ENCODE data around the gene LRRC56. TPM values are rescaled to one million over a fixed set of nuclear protein-coding genes. Genes with fewer than 3 reads are reported as not detected.

LRRC56 gene
- total and polyA plus RNA-seq, 9 of the 15 experiments (the other 6 are each of a cell fraction or from before 2014, with no cell fraction given), result 0.03 to 4.5 (median 1.0) TPM; not detected in 1

DNA sequence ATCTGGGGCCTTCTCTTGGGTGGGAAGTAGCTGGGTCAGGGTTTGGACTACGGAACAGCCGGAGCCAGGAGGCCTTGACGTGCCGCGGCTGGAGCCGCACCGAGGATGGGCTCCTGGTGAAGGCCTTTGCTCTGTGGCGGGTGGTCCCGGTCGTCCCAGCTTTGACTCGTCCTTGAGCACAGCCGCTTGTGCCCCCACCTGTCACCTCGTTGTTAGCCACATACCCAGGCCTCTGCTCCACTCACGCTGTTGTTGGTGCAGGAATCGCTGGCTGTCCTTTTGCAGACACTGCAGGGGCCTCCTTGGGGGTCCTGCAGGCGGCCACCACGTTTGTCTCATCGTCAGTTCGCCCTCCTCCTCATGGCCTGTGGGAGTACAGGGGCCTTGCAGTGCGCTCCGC lies 56.0 kb downstream of the LRRC56 start:
- DNase-seq (ENCODE audit: extremely low read depth in 1 of 4, low spot score in 3 of 4), result no peak
- no peak overlapping the region for H3K4me3 ChIP-seq
- no peak for ATAC-seq
- no peak overlapping the region for H2AFZ ChIP-seq (ENCODE audit: low read depth, low read length)
- intact Hi-C loops (cut with micrococcal nuclease), result no loop called here
- no peak for FAIRE-seq
- in situ Hi-C loops (cut with MboI), result no loop called here
- 92% methylated on average over 14 of the region's 21 CpGs for WGBS (ENCODE audit: insufficient coverage, low coverage, missing lambda C conversion rate)
- H3K27me3 ChIP-seq (ENCODE audit: control insufficient read depth in 2 of 2, insufficient read depth in 2 of 2, low read length in 2 of 2), result no peaks in the 10 kb centered on the region
- H3K9ac ChIP-seq (ENCODE audit: insufficient read depth in 1 of 2, low read depth in 2 of 2, low read length in 2 of 2), result no peak overlapping the region
- peaks cover 96% of the 10 kb centered on the region for H3K36me3 ChIP-seq (ENCODE audit: control insufficient read depth, insufficient read depth, low read length)
- no peaks in the 10 kb centered on the region for H3K9me3 ChIP-seq (replicated peaks; ENCODE audit: control insufficient read depth, insufficient read depth, low read depth, low read length)
- H3K4me1 ChIP-seq (replicated peaks in 1 of 2; ENCODE audit: control insufficient read depth in 2 of 2, insufficient read depth in 2 of 2, low read length in 2 of 2), result peaks cover 0 to 24% of the 10 kb centered on the region in 2 experiments; a peak in 1 of 5 replicates
- H3K27ac ChIP-seq (ENCODE audit: extremely low read depth, low read depth, low read length), result no peak overlapping the region
- no peaks in the 10 kb centered on the region for H3K9me1 ChIP-seq (ENCODE audit: control insufficient read depth, insufficient read depth, low read length)
- H3K4me2 ChIP-seq (ENCODE audit: insufficient read depth, low read length), result no peak overlapping the region
- H3K79me2 ChIP-seq (ENCODE audit: control insufficient read depth, insufficient read depth, low read length), result peaks cover 12% of the 10 kb centered on the region
- CTCF ChIA-PET (ENCODE audit: low intra/inter-chr PET ratio), result no interaction called here
- no TSS peak for BruUV-seq (replicated peaks)
- H4K20me1 ChIP-seq (replicated peaks; ENCODE audit: control insufficient read depth, insufficient read depth, low read length), result no peaks in the 10 kb centered on the region; the same call in 1 of the 2 replicates
- TF ChIP-seq BDP1 (IDR thresholded peaks at IDR 0.05; ENCODE audit: insufficient read depth, insufficient read length) (no peak), POLR2G (IDR thresholded peaks at IDR 0.05; ENCODE audit: low read depth, low read length) (peak; percentile 56; the same call in 1 of the 2 replicates)
- POLR2A ChIA-PET, result interaction anchor here (1.0 kb wide), 1 partner anchor 21 kb away, joined by 3 read pairs; no protein-coding TSS in a partner anchor

DNA sequence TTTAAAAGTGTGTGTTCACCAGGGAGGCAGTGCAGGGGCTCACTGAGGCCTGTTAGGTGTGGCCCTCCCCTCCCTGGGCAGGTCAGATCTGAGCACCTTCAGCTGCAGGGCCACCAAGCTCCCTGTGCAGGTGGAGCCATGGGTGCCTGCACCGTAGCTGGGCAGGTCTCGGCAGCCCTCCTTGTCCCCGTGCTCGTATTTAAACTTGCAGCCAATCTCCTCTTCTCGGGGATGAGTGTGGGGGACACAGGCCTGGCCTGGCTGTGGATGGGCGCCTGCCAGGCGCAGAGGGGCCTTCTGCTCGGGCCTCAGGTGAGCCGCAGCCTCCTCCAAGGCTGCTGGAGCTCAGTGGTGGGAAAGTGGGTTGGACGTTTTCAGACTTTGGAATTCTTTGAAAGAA lies 58.1 kb downstream of the LRRC56 start:
- H3K9me3 ChIP-seq (replicated peaks; ENCODE audit: control insufficient read depth, insufficient read depth, low read depth, low read length), result no peaks in the 10 kb centered on the region
- ATAC-seq, result no peak
- no peaks in the 10 kb centered on the region; the same call in 1 of the 3 replicates for H3K79me2 ChIP-seq (ENCODE audit: control insufficient read depth, insufficient read depth, low read length)
- H2AFZ ChIP-seq (ENCODE audit: low read depth, low read length), result no peak overlapping the region
- DNase-seq (ENCODE audit: extremely low read depth in 1 of 4, low spot score in 3 of 4), result no peak
- no peaks in the 10 kb centered on the region for H3K9me1 ChIP-seq (ENCODE audit: control insufficient read depth, insufficient read depth, low read length)
- no TSS peak for BruUV-seq (replicated peaks)
- peak overlapping the region in 1 of 2 experiments; percentile 73; a peak in 2 of 4 replicates for H3K9ac ChIP-seq (ENCODE audit: insufficient read depth in 1 of 2, low read depth in 2 of 2, low read length in 2 of 2)
- H3K4me1 ChIP-seq (replicated peaks in 1 of 2; ENCODE audit: control insufficient read depth in 2 of 2, insufficient read depth in 2 of 2, low read length in 2 of 2), result peaks cover 0 to 17% of the 10 kb centered on the region in 2 experiments; a peak in 1 of 5 replicates
- 78% methylated on average over 8 of the region's 10 CpGs for WGBS (ENCODE audit: insufficient coverage, low coverage, missing lambda C conversion rate)
- intact Hi-C loops (cut with micrococcal nuclease), result no loop called here
- in situ Hi-C loops (cut with MboI), result no loop called here
- TF ChIP-seq ZKSCAN1 (IDR thresholded peaks at IDR 0.05; ENCODE audit: low read depth, low read length) (no peak), POLR2G (IDR thresholded peaks at IDR 0.05; ENCODE audit: low read depth, low read length) (peak; percentile 25; the same call in 1 of the 2 replicates), ZFPM2 (CRISPR knock-in tag; IDR thresholded peaks at IDR 0.05) (no peak)
- H3K36me3 ChIP-seq (ENCODE audit: control insufficient read depth, insufficient read depth, low read length), result peaks cover 92% of the 10 kb centered on the region
- H3K4me3 ChIP-seq, result no peak overlapping the region
- ChIA-PET POLR2A (interaction anchor here (0.6 to 1.7 kb wide), 3 partner anchors 8 to 39 kb away, joined by 3 to 4 read pairs (median 3); no protein-coding TSS in a partner anchor), CTCF (ENCODE audit: low intra/inter-chr PET ratio) (no interaction called here)
- FAIRE-seq, result no peak
- no peaks in the 10 kb centered on the region for H4K20me1 ChIP-seq (replicated peaks; ENCODE audit: control insufficient read depth, insufficient read depth, low read length)
- no peaks in the 10 kb centered on the region for H3K27me3 ChIP-seq (ENCODE audit: control insufficient read depth in 2 of 2, insufficient read depth in 2 of 2, low read length in 2 of 2)
- no peak overlapping the region for H3K27ac ChIP-seq (ENCODE audit: extremely low read depth, low read depth, low read length)
- no peak overlapping the region for H3K4me2 ChIP-seq (ENCODE audit: insufficient read depth, low read length)
